SU-DHL-6 (cell line): ENCODE results near the gene RECQL5.
A peak's percentile ranks its signal among the peaks of the same experiment; 100 is the strongest.
"Not testable (repeated sequence)": the region's sequence is repeated elsewhere in the genome, so short reads cannot be mapped to it uniquely, and the experiment has no call there.

Experiments
- H2AFZ ChIP-seq: fragments of 200-600 bp; sonication (generic); 2 replicates; pipeline ENCODE4 v1.6.1; 2014; ENCODE audit warnings: low read depth, mild to moderate bottlenecking, moderate library complexity, mixed read lengths, antibody characterized with exemption, low read length; ENCODE audit not compliant: severe bottlenecking
- H3F3A ChIP-seq: fragments of 200-600 bp; shearing (Covaris generic); 2 replicates; pipeline ENCODE4 v1.6.0; 2016; ENCODE audit warnings: antibody characterized with exemption, mild to moderate bottlenecking; ENCODE audit not compliant: insufficient read depth
- H3K27ac ChIP-seq: fragments of 200-600 bp; sonication (generic); 2 replicates; pipeline ENCODE4 v1.5.1; 2016; ENCODE audit warnings: low read depth, mild to moderate bottlenecking, low read length, moderate library complexity, mixed read lengths
- H3K27me3 ChIP-seq: fragments of 200-600 bp; sonication (generic), shearing (Covaris generic); 2 replicates; pipeline ENCODE4 v1.6.0; 2014; ENCODE audit warnings: mild to moderate bottlenecking, low read length
- H3K36me3 ChIP-seq: fragments of 200-600 bp; sonication (generic); 2 replicates; pipeline ENCODE4 v1.6.1; 2014; ENCODE audit warnings: mild to moderate bottlenecking, low read length, mixed read lengths
- H3K4me2 ChIP-seq: fragments of 300-600, 200-600 bp; shearing (Covaris generic), sonication (generic); 2 replicates; pipeline ENCODE4 v1.6.0; 2014; ENCODE audit warnings: low read length, low read depth, mild to moderate bottlenecking; ENCODE audit not compliant: poor library complexity, severe bottlenecking
- H3K4me3 ChIP-seq: fragments of 200-600 bp; sonication (generic); 2 replicates; pipeline ENCODE4 v1.5.1; 2014; ENCODE audit warnings: antibody characterized with exemption, low read length, mild to moderate bottlenecking, mixed read lengths; ENCODE audit not compliant: insufficient read depth, poor library complexity, severe bottlenecking
- H3K79me2 ChIP-seq: fragments of 200-600 bp; sonication (generic); 2 replicates; pipeline ENCODE4 v1.6.1; 2014; ENCODE audit warnings: mild to moderate bottlenecking, low read length, moderate library complexity; ENCODE audit not compliant: insufficient read depth
- H3K9ac ChIP-seq: fragments of 200-600 bp; sonication (generic); 2 replicates; pipeline ENCODE4 v1.7.0; 2014; ENCODE audit warnings: mild to moderate bottlenecking, low read length
- H3K9me2 ChIP-seq: fragments of 200-600 bp; sonication (generic); replicated peaks from 2 replicates; pipeline ENCODE4 v1.6.1; 2014; ENCODE audit warnings: low read length; ENCODE audit not compliant: insufficient read depth
- H3K9me3 ChIP-seq: fragments of 200-600 bp; sonication (generic); 2 replicates; pipeline ENCODE4 v1.6.1; 2014; ENCODE audit warnings: low read length, mixed read lengths; ENCODE audit not compliant: insufficient read depth
- H4K20me1 ChIP-seq: fragments of 200-600 bp; sonication (generic); 2 replicates; pipeline ENCODE4 v1.6.1; 2014; ENCODE audit warnings: low read depth, mild to moderate bottlenecking, antibody characterized with exemption, low read length, moderate library complexity, mixed read lengths
- CTCF ChIP-seq: fragments of 200-600 bp; sonication (generic); IDR thresholded peaks from one replicate; pipeline ENCODE4 v1.5.1; 2017; ENCODE audit warnings: antibody characterized with exemption, mild to moderate bottlenecking, low read length, moderate library complexity; ENCODE audit not compliant: insufficient read depth, poor library complexity, severe bottlenecking
- EZH2phosphoT487 ChIP-seq: fragments of 200-600 bp; sonication (generic), shearing (Covaris generic); conservative IDR thresholded peaks from 2 replicates; pipeline ENCODE4 v1.6.1; 2018; ENCODE audit warnings: mild to moderate bottlenecking, antibody characterized with exemption, low read length, moderate library complexity, mixed read lengths

RECQL5 gene

GRCh38 chr17:75588596-75589011, 78.3 kb downstream of the RECQL5 start:
- Histone ChIP-seq H3K9ac (peak overlapping the region; percentile 28; the same call in 1 of the 2 replicates), H3F3A (0 out of 2 replicates have a peak, but pooled peaks cover 6% of the 10 kb centered on the region), H3K4me2 (peak overlapping the region; percentile 53), H3K4me3 (peak overlapping the region; percentile 10), H3K9me3 (no peaks in the 10 kb centered on the region), H3K79me2 (no peaks in the 10 kb centered on the region), H3K27ac (no peak overlapping the region), H3K36me3 (no peaks in the 10 kb centered on the region), H4K20me1 (no peaks in the 10 kb centered on the region), H3K9me2 (no peaks in the 10 kb centered on the region), H2AFZ (no peak overlapping the region), H3K27me3 (no peaks in the 10 kb centered on the region)
- TF ChIP-seq CTCF (no peak), EZH2phosphoT487 (no peak)

GRCh38 chr17:75587675-75588595, 79.0 kb downstream of the RECQL5 start, which contains the start of gene MYO15B:
MYO15B (plus strand) TSS chr17:75587800; CDS start chr17:75588058, 258 bp downstream.
- Histone ChIP-seq H2AFZ (no peak within 1 kb of the TSS), H3K27me3 (no peaks in the 10 kb centered on the region), H3F3A (0 out of 2 replicates have a peak, but pooled peaks cover 6% of the 10 kb centered on the region), H3K4me3 (no peak within 1 kb of the TSS), H3K27ac (no peak within 1 kb of the TSS), H3K4me2 (peak within 1 kb of the TSS; percentile 53), H3K9me2 (no peaks in the 10 kb centered on the region), H4K20me1 (no peaks in the 10 kb centered on the region), H3K36me3 (no peaks in the 10 kb centered on the region), H3K79me2 (no peaks in the 10 kb centered on the region), H3K9ac (no peak within 1 kb of the TSS), H3K9me3 (no peaks in the 10 kb centered on the region)
- TF ChIP-seq EZH2phosphoT487 (no peak), CTCF (no peak)

GRCh38 chr17:75584849-75585175, 82.1 kb downstream of the RECQL5 start:
- Histone ChIP-seq H3K36me3 (no peaks in the 10 kb centered on the region), H3K9me2 (no peaks in the 10 kb centered on the region), H3K9me3 (no peaks in the 10 kb centered on the region), H3K4me2 (no peak overlapping the region), H2AFZ (no peak overlapping the region), H3F3A (no peaks in the 10 kb centered on the region), H3K27me3 (no peaks in the 10 kb centered on the region), H3K79me2 (no peaks in the 10 kb centered on the region), H3K4me3 (no peak overlapping the region), H3K27ac (no peak overlapping the region), H3K9ac (no peak overlapping the region), H4K20me1 (no peaks in the 10 kb centered on the region)
- TF ChIP-seq EZH2phosphoT487 (no peak), CTCF (no peak)

GRCh38 chr17:75583197-75583596, 83.8 kb downstream of the RECQL5 start:
- H3F3A ChIP-seq, H3K4me3 ChIP-seq, H4K20me1 ChIP-seq, H3K27ac ChIP-seq, H3K9me3 ChIP-seq, H3K79me2 ChIP-seq, H2AFZ ChIP-seq, H3K4me2 ChIP-seq, H3K27me3 ChIP-seq, H3K9me2 ChIP-seq, H3K36me3 ChIP-seq, H3K9ac ChIP-seq: not testable (repeated sequence)

GRCh38 chr17:75581121-75581725, 85.7 kb downstream of the RECQL5 start:
- not testable (repeated sequence) for H3K4me3 ChIP-seq, H3F3A ChIP-seq, H3K36me3 ChIP-seq, H3K9ac ChIP-seq, H3K9me3 ChIP-seq, H4K20me1 ChIP-seq, H2AFZ ChIP-seq, H3K79me2 ChIP-seq, H3K27ac ChIP-seq, H3K9me2 ChIP-seq, H3K27me3 ChIP-seq, H3K4me2 ChIP-seq
